ENCODE data around the gene SMIM43.

The SMIM43 gene

GRCh38 chr4:121784401-121784800, 19.4 kb upstream of the SMIM43 start:
- no peak for TF ChIP-seq CTCF (conservative IDR thresholded peaks at IDR 0.05; ENCODE audit: low read depth, low read length)
- DNase-seq (ENCODE audit: low read depth) = no peak
- no peak overlapping the region for H3K4me3 ChIP-seq (ENCODE audit: low read length)

DNA sequence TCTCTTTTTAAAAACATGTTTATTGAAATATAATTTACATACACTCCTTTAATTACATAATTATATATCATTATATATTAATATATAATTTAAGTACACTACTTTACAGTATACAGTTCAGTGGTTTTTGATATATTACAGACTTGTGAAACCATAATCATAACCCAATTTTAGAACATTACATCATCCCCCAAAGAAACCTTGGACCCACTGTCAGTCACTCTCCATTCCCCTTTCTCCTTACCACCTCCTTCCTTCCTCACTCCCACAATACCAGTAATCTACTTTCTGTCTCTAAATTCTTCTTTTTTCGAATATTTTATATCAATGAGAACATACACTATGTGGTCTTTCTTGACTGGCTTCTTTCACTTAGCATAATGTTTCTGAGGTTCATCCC, 18.2 kb upstream of the SMIM43 start:
- no peak overlapping the region for H3K4me3 ChIP-seq (ENCODE audit: low read length)
- DNase-seq (ENCODE audit: low read depth) = no peak
- TF ChIP-seq CTCF (conservative IDR thresholded peaks at IDR 0.05; ENCODE audit: low read depth, low read length) = no peak

- TF ChIP-seq CTCF (conservative IDR thresholded peaks at IDR 0.05; ENCODE audit: low read depth, low read length) = no peak
- no peak overlapping the region for H3K4me3 ChIP-seq (ENCODE audit: low read length)
- DNase-seq (ENCODE audit: low read depth) = peak; percentile 100
These were observed 14.1 kb upstream of the SMIM43 start for GRCh38 chr4:121778991-121779628.

GRCh38 chr4:121777625-121778024, 12.7 kb upstream of the SMIM43 start:
- TF ChIP-seq CTCF (conservative IDR thresholded peaks at IDR 0.05; ENCODE audit: low read depth, low read length) = no peak
- peak; percentile 78 for DNase-seq (ENCODE audit: low read depth)
- H3K4me3 ChIP-seq (ENCODE audit: low read length) = no peak overlapping the region

GRCh38 chr4:121776610-121777401, 11.8 kb upstream of the SMIM43 start:
- DNase-seq (ENCODE audit: low read depth) = no peak
- no peak for TF ChIP-seq CTCF (conservative IDR thresholded peaks at IDR 0.05; ENCODE audit: low read depth, low read length)
- no peak overlapping the region for H3K4me3 ChIP-seq (ENCODE audit: low read length)

DNA sequence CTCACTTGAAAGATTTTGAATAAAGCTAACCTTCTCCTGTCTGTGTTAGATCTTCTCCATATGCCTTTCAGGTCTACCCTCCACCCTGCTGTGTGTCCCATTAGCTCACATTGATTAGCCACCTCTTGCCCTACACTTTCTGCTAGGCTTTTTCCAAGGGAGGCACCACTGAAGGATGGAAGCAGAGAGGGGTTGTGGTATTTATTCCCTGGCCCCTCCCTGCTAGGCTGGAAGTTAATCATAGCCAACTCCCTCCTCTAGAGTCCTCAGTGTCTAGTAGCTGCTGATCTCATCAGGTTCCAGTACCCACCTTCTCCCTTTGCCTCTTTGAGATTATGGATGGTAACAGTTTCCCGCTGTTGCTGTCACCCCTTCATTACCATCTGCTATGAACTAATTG, 8.9 kb upstream of the SMIM43 start:
- DNase-seq (ENCODE audit: low read depth) = no peak
- no peak overlapping the region for H3K4me3 ChIP-seq (ENCODE audit: low read length)
- no peak for TF ChIP-seq CTCF (conservative IDR thresholded peaks at IDR 0.05; ENCODE audit: low read depth, low read length)

DNA sequence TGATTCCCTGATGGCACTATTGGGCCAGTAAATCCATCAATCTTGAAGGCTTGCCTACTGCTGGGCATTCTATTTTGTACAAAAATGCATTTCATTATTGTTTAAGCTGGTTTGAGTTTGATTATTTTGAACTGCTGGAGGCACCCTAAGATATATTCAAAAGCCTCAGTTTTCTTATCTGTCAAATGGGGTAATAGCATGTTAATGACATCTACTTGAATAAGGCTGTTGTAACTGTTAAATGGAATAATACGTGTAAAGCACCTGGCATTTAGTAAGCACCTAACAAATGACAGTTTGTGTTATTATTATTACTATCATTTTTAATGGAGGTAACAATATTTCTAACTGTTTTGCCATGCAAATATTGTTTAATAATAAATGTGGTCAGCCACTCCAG, 6.9 kb upstream of the SMIM43 start:
- DNase-seq (ENCODE audit: low read depth) = no peak
- no peak overlapping the region for H3K4me3 ChIP-seq (ENCODE audit: low read length)
- no peak for TF ChIP-seq CTCF (conservative IDR thresholded peaks at IDR 0.05; ENCODE audit: low read depth, low read length)

Data from retinal pigment epithelial cell (primary cell).